ENCODE data around the gene GATA6.

GRCh38 chr18:22228976-22229375, 59.6 kb downstream of the GATA6 start:
- TF ChIP-seq YY1 (IDR thresholded peaks at IDR 0.05; ENCODE audit: low read depth) (no peak), CEBPB (IDR thresholded peaks at IDR 0.05) (no peak), ZBTB7A (IDR thresholded peaks at IDR 0.05; ENCODE audit: low read depth) (no peak), NFIC (IDR thresholded peaks at IDR 0.05) (no peak), REST (IDR thresholded peaks at IDR 0.05; ENCODE audit: low read depth) (no peak), EGR1 (IDR thresholded peaks at IDR 0.05) (no peak), RAD21 (IDR thresholded peaks at IDR 0.05; ENCODE audit: low read depth) (no peak), TAF1 (IDR thresholded peaks at IDR 0.05; ENCODE audit: low read depth) (no peak), EP300 (IDR thresholded peaks at IDR 0.05; ENCODE audit: borderline replicate concordance) (no peak), CREB1 (IDR thresholded peaks at IDR 0.05; ENCODE audit: low read depth) (no peak)
- TF ChIP-seq, protein P1, sequence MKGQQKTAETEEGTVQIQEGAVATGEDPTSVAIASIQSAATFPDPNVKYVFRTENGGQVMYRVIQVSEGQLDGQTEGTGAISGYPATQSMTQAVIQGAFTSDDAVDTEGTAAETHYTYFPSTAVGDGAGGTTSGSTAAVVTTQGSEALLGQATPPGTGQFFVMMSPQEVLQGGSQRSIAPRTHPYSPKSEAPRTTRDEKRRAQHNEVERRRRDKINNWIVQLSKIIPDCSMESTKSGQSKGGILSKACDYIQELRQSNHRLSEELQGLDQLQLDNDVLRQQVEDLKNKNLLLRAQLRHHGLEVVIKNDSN (IDR thresholded peaks at IDR 0.05): no peak
- TF ChIP-seq, protein P2, sequence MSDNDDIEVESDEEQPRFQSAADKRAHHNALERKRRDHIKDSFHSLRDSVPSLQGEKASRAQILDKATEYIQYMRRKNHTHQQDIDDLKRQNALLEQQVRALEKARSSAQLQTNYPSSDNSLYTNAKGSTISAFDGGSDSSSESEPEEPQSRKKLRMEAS (IDR thresholded peaks at IDR 0.05): no peak
